Gastrocnemius medialis (tissue), 4 donors: ENCODE data around the gene PTCH2. TPM values are rescaled to one million over a fixed set of nuclear protein-coding genes. Genes with fewer than 3 reads are reported as not detected.

ENCODE experiments used
- ATAC-seq, 2 donors: fragments of 150-250 bp; one replicate each; pipeline ENCODE4 v1.9.1; 2016
- DNase-seq, 2 donors: peaks; one replicate each; pipeline ENCODE4 v3.0.0-alpha.2; 2019
- H3K27ac ChIP-seq, 4 donors: fragments of 200-600 bp; sonication (generic); 1 replicate in 1 of 4; 2 replicates in 3 of 4; pipeline ENCODE4 v1.5.1; 2016 to 2018; ENCODE audit warnings: mild to moderate bottlenecking in 2 of 4, moderate library complexity in 1 of 4
- H3K27me3 ChIP-seq, 3 donors: fragments of 200-600 bp; sonication (generic) in 2 of 3; 1 replicate in 1 of 3; 2 replicates in 2 of 3; pipeline versions ENCODE4 v1.5.1 to v1.6.0; 2016 to 2019; ENCODE audit warnings: mild to moderate bottlenecking in 1 of 3, moderate library complexity in 1 of 3
- H3K36me3 ChIP-seq, 2 donors: fragments of 200-600 bp; sonication (generic) in 1 of 2; one replicate each; pipeline ENCODE4 v1.5.1; 2017 to 2018
- H3K4me1 ChIP-seq, 2 donors: fragments of 200-600 bp; sonication (generic) in 1 of 2; one replicate each; pipeline ENCODE4 v1.5.1; 2016 to 2017; ENCODE audit warnings: mild to moderate bottlenecking in 2 of 2
- H3K4me3 ChIP-seq, 4 donors: fragments of 200-600 bp; sonication (generic) in 3 of 4; 1 replicate in 1 of 4; 2 replicates in 3 of 4; pipeline ENCODE4 v1.5.1; 2016 to 2019; ENCODE audit warnings: mild to moderate bottlenecking in 2 of 4
- H3K9me3 ChIP-seq, 3 donors: fragments of 200-600 bp; sonication (generic) in 2 of 3; 1 replicate in 1 of 3; 2 replicates in 2 of 3; pipeline ENCODE4 v1.5.1; 2016 to 2019
- CTCF ChIP-seq, 5 experiments: fragments of 450-650 bp in 3 of 5; fragments of 200-600 bp in 2 of 5; sonication (generic) in 2 of 5; IDR thresholded peaks in 4 of 5; conservative IDR thresholded peaks in 1 of 5; 1 replicate in 4 of 5; 2 replicates in 1 of 5; pipeline ENCODE4 v1.5.1; 2016 to 2019; ENCODE audit warnings: antibody characterized with exemption in 5 of 5, mild to moderate bottlenecking in 3 of 5, moderate library complexity in 3 of 5
- POLR2A ChIP-seq, 2 donors: fragments of 450-650 bp; IDR thresholded peaks; one replicate each; pipeline ENCODE4 v1.6.1; 2017; ENCODE audit warnings: antibody characterized with exemption in 2 of 2, mild to moderate bottlenecking in 2 of 2, moderate library complexity in 2 of 2
- in situ Hi-C, 4 donors: fragments of 200-750 bp; cut with MboI; loops; one replicate each; pipeline versions ENCODE4 v1.15.0 to v1.8.0; 2017; ENCODE audit warnings: low sequenced_read_pairs in 4 of 4
- intact Hi-C: fragments of 100-400 bp; cut with DNase I; formaldehyde crosslinking; loops from one replicate; pipeline ENCODE4 v1.15.1; 2023; ENCODE audit warnings: low total_unique reads
- total RNA-seq, 4 donors: library from RNA; depleted of rRNA; stranded (reverse); fragments of >200 nt; gene quantifications; one replicate each; pipeline versions ENCODE4 v1.1.0 to v1.2.3, GENCODE V29; 2016

The PTCH2 gene
- total RNA-seq, 4 donors from 2014 or later = 0.10 to 0.56 (median 0.20) TPM

GRCh38 chr1:44848456-44849181, 5.6 kb upstream of the PTCH2 start:
- no peaks in the 10 kb centered on the region for H3K4me1 ChIP-seq
- no peaks in the 10 kb centered on the region for H3K27me3 ChIP-seq
- peaks cover 0 to 9% of the 10 kb centered on the region in 2 donors for H3K36me3 ChIP-seq
- intact Hi-C loops (loop anchor here (10.0 kb wide), 1 partner anchor 136 kb away; the partner anchor contains the start of gene EIF2B3), in situ Hi-C loops (no loop called here)
- TF ChIP-seq CTCF (IDR thresholded peaks at IDR 0.05 in 4 of 5, conservative IDR thresholded peaks at IDR 0.05 in 1 of 5) (no peak), POLR2A (IDR thresholded peaks at IDR 0.05) (no peak)
- no peak overlapping the region for H3K27ac ChIP-seq
- ATAC-seq (peak in 1 of 2 donors; percentile 8), DNase-seq (no peak)
- H3K9me3 ChIP-seq = no peaks in the 10 kb centered on the region
- no peak overlapping the region for H3K4me3 ChIP-seq

- H3K4me3 ChIP-seq = no peak overlapping the region
- TF ChIP-seq CTCF (IDR thresholded peaks at IDR 0.05 in 4 of 5, conservative IDR thresholded peaks at IDR 0.05 in 1 of 5) (no peak), POLR2A (IDR thresholded peaks at IDR 0.05) (no peak)
- ATAC-seq = no peak
- H3K36me3 ChIP-seq = peaks cover 0 to 9% of the 10 kb centered on the region in 2 donors
- no peak for DNase-seq
- peaks cover 1 to 2% of the 10 kb centered on the region in 2 donors for H3K4me1 ChIP-seq
- intact Hi-C loops = loop anchor here (10.0 kb wide), 1 partner anchor 137 kb away; the partner anchor contains the start of gene EIF2B3
- in situ Hi-C loops = no loop called here
- H3K27ac ChIP-seq = no peak overlapping the region
- H3K27me3 ChIP-seq = no peaks in the 10 kb centered on the region
- no peaks in the 10 kb centered on the region for H3K9me3 ChIP-seq
Observed at GRCh38 chr1:44847845-44848244, 4.8 kb upstream of the PTCH2 start.

GRCh38 chr1:44846985-44847384, 3.9 kb upstream of the PTCH2 start:
- Histone ChIP-seq H3K27me3 (no peaks in the 10 kb centered on the region), H3K4me1 (peaks cover 3 to 7% of the 10 kb centered on the region in 2 donors), H3K27ac (no peak overlapping the region), H3K36me3 (peaks cover 0 to 9% of the 10 kb centered on the region in 2 donors), H3K4me3 (no peak overlapping the region), H3K9me3 (no peaks in the 10 kb centered on the region)
- in situ Hi-C loops (no loop called here), intact Hi-C loops (loop anchor here (10.0 kb wide), 1 partner anchor 138 kb away; the partner anchor contains the start of gene EIF2B3)
- no peak for TF ChIP-seq CTCF (IDR thresholded peaks at IDR 0.05 in 4 of 5, conservative IDR thresholded peaks at IDR 0.05 in 1 of 5)
- no peak for TF ChIP-seq POLR2A (IDR thresholded peaks at IDR 0.05)
- no peak for ATAC-seq
- DNase-seq = no peak

GRCh38 chr1:44842486-44842861, 579 bp downstream of the PTCH2 start:
- DNase-seq (no peak), ATAC-seq (no peak)
- TF ChIP-seq CTCF (IDR thresholded peaks at IDR 0.05 in 4 of 5, conservative IDR thresholded peaks at IDR 0.05 in 1 of 5) (no peak), POLR2A (IDR thresholded peaks at IDR 0.05) (no peak)
- no peaks in the 10 kb centered on the region for H3K36me3 ChIP-seq
- H3K4me3 ChIP-seq = peak overlapping the region; percentile 55 to 64 (median 60)
- no peaks in the 10 kb centered on the region for H3K27me3 ChIP-seq
- peak overlapping the region in 2 of 4 donors; percentile 13 to 52 for H3K27ac ChIP-seq
- intact Hi-C loops = loop anchor here (10.0 kb wide), 1 partner anchor 142 kb away; the partner anchor contains the start of gene EIF2B3
- H3K4me1 ChIP-seq = peaks cover 3 to 7% of the 10 kb centered on the region in 2 donors
- no peaks in the 10 kb centered on the region for H3K9me3 ChIP-seq
- in situ Hi-C loops = no loop called here
